GM12878 (cell line): ENCODE data around the gene FCER1G. TPM values are rescaled to one million over a fixed set of nuclear protein-coding genes. Genes with fewer than 3 reads are reported as not detected.

ENCODE experiments used
- BCLAF1 ChIP-seq: fragments of 450-650 bp; IDR thresholded peaks from 2 replicates; pipeline ENCODE4 v1.6.1; 2017; ENCODE audit warnings: antibody characterized with exemption, mild to moderate bottlenecking, moderate library complexity
- CHD1 ChIP-seq: IDR thresholded peaks from 2 replicates; pipeline ENCODE4 v1.6.1; 2012; ENCODE audit warnings: low read depth, low read length, improper control_type of control experiment
- GABPA ChIP-seq: IDR thresholded peaks from 2 replicates; pipeline ENCODE4 v1.6.1; 2014; ENCODE audit warnings: antibody characterized with exemption, low read depth, mild to moderate bottlenecking, inconsistent platforms
- IRF5 ChIP-seq: fragments of 450-650 bp; IDR thresholded peaks from 2 replicates; pipeline ENCODE4 v1.6.1; 2017; ENCODE audit warnings: borderline replicate concordance
- KAT2A ChIP-seq: conservative IDR thresholded peaks from 2 replicates; pipeline ENCODE4 v1.6.1; 2011; ENCODE audit warnings: low read depth, low read length; ENCODE audit not compliant: control insufficient read depth
- LARP7 ChIP-seq: fragments of 450-650 bp; IDR thresholded peaks from 2 replicates; pipeline ENCODE4 v1.6.1; 2017; ENCODE audit warnings: mild to moderate bottlenecking
- NRF1 ChIP-seq: conservative IDR thresholded peaks from 2 replicates; pipeline ENCODE4 v1.6.1; 2011; ENCODE audit warnings: mild to moderate bottlenecking, low read depth, low read length, improper control_type of control experiment
- PKNOX1 ChIP-seq: fragments of 450-650 bp; IDR thresholded peaks from 2 replicates; pipeline ENCODE4 v1.6.1; 2016; ENCODE audit warnings: mild to moderate bottlenecking
- POLR2AphosphoS2 ChIP-seq: IDR thresholded peaks from 2 replicates; pipeline ENCODE4 v1.6.1; 2011; ENCODE audit warnings: low read depth, mild to moderate bottlenecking, low read length, improper control_type of control experiment, moderate library complexity
- POLR2AphosphoS5 ChIP-seq: IDR thresholded peaks from 2 replicates; pipeline ENCODE4 v1.6.1; 2011; ENCODE audit warnings: mild to moderate bottlenecking, low read length, inconsistent platforms
- RAD21 ChIP-seq: IDR thresholded peaks from 2 replicates; pipeline ENCODE4 v1.6.1; 2011; ENCODE audit warnings: mild to moderate bottlenecking, low read depth, low read length, moderate library complexity; ENCODE audit not compliant: insufficient read depth
- RELB ChIP-seq: fragments of 450-650 bp; IDR thresholded peaks from 2 replicates; pipeline ENCODE4 v1.6.1; 2017; ENCODE audit warnings: low read depth, mild to moderate bottlenecking, moderate library complexity
- SREBF1 ChIP-seq: IDR thresholded peaks from 2 replicates; pipeline ENCODE4 v1.6.1; 2012; ENCODE audit warnings: mild to moderate bottlenecking, low read length
- ZBTB33 ChIP-seq: fragments of 450-650 bp; IDR thresholded peaks from 2 replicates; pipeline ENCODE4 v1.6.1; 2017; ENCODE audit warnings: mild to moderate bottlenecking
- ZBTB40 ChIP-seq: fragments of 450-650 bp; IDR thresholded peaks from 2 replicates; pipeline ENCODE4 v1.6.1; 2016; ENCODE audit warnings: mild to moderate bottlenecking, moderate library complexity, borderline replicate concordance
- ZNF207 ChIP-seq: fragments of 450-650 bp; IDR thresholded peaks from 2 replicates; pipeline ENCODE4 v1.6.1; 2014; ENCODE audit warnings: antibody characterized with exemption, mild to moderate bottlenecking, borderline replicate concordance
- ZNF24 ChIP-seq: fragments of 450-650 bp; IDR thresholded peaks from 2 replicates; pipeline ENCODE4 v1.6.1; 2017; ENCODE audit warnings: antibody characterized with exemption, mild to moderate bottlenecking
- polyA plus RNA-seq, 11 experiments: library from polyadenylated mRNA; depleted of rRNA in 4 of 11; unstranded in 6 of 11; stranded (reverse) in 5 of 11; fragments of >200 nt; fragmentation: Nextera tagmentation in 4 of 11; fragmentation: Illumina TruSeq in 1 of 11; extraction: Ambion mirVana in 4 of 11; extraction: Trizol in 1 of 11; gene quantifications; 1 replicate in 1 of 11; 2 replicates in 10 of 11; pipeline versions ENCODE4 v1.2.1 to v1.2.3, GENCODE V29; 2011 to 2016; ENCODE audit warnings: inconsistent platforms in 2 of 11, missing spikeins in 2 of 11, low read depth in 1 of 11
- total RNA-seq, 4 experiments: library from RNA; depleted of rRNA in 3 of 4; stranded (reverse); fragments of >200 nt in 3 of 4; fragmentation: Illumina TruSeq in 1 of 4; extraction: Trizol in 1 of 4; gene quantifications; 2 replicates each; pipeline versions ENCODE4 v1.2.1 to v1.2.3, GENCODE V29; 2013 to 2021

The FCER1G gene
- total and polyA plus RNA-seq, 10 of the 15 experiments (the other 5 are each of a cell fraction or from before 2014, with no cell fraction given) = 0.40 to 1.9 (median 0.89) TPM

- TF ChIP-seq ZNF24 = no peak
- no peak for TF ChIP-seq BCLAF1
- peak; percentile 68 for TF ChIP-seq RELB
- no peak for TF ChIP-seq SREBF1
- peak; percentile 15; the same call in 1 of the 2 replicates for TF ChIP-seq ZBTB40
- no peak for TF ChIP-seq POLR2AphosphoS5
- no peak for TF ChIP-seq IRF5
- no peak for TF ChIP-seq KAT2A
- TF ChIP-seq CHD1 = no peak
- TF ChIP-seq RAD21 = no peak
- no peak for TF ChIP-seq ZBTB33
- TF ChIP-seq NRF1 = no peak
- TF ChIP-seq LARP7 = no peak
- TF ChIP-seq PKNOX1 = peak; percentile 68
- TF ChIP-seq POLR2AphosphoS2 = no peak
- TF ChIP-seq GABPA = no peak
- TF ChIP-seq ZNF207 = no peak
Measured at GRCh38 chr1:161185732-161186311, 29.3 kb upstream of the FCER1G start (continued).
